GM21528 (cell line): ENCODE results near the gene GABRR2.
"Not testable (repeated sequence)": the region's sequence is repeated elsewhere in the genome, so short reads cannot be mapped to it uniquely, and the experiment has no call there.

Experiments used
- ATAC-seq: cut with Tn5 transposase; IDR thresholded peaks from one replicate; pipeline ENCODE4 v1.9.1; 2021; ENCODE audit warnings: mild to moderate bottlenecking, moderate library complexity; ENCODE audit not compliant: unreplicated experiment, low FRiP score

GABRR2 gene

DNA sequence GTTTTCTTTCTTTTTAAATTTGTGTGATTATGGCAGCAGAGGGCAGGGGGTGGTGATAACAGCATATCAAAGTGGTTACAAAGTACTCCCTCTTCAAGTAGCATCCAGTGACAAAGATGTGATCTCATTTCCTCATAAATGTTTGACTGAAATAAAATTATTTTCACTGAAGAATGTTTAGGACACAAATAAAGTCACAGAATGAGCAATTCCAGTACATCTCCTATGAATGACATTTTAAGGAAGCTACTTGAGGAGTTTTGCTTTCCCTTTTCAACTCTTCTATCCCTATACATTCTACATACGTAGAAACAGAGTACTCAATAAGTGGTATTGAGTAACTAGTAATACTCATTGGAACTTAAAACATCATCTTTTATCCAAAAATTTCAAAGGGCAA lies 13.9 kb upstream of the GABRR2 start:
- ATAC-seq: no peak

DNA sequence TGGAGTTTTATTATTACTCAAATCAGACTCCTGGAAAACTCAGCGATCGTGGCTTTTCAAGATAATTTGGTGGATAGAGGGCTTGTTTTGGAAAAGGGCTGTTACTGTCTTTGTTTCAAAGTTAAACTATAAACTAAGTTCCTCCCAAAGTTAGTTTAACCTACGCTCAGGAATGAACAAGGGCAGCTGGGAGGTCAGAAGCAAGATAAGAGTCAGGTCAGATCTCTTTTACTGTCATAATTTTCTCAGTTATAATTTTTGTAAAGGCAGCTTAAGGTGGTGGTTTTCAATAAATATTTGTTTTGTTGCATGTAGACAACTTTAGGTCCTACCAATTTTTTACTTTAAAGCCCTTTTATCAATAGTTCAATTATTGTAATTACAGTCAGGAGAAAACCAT lies 9.2 kb upstream of the GABRR2 start:
- no peak for ATAC-seq

- no peak for ATAC-seq
Observed at GRCh38 chr6:89323511-89323971, 8.4 kb upstream of the GABRR2 start.

DNA sequence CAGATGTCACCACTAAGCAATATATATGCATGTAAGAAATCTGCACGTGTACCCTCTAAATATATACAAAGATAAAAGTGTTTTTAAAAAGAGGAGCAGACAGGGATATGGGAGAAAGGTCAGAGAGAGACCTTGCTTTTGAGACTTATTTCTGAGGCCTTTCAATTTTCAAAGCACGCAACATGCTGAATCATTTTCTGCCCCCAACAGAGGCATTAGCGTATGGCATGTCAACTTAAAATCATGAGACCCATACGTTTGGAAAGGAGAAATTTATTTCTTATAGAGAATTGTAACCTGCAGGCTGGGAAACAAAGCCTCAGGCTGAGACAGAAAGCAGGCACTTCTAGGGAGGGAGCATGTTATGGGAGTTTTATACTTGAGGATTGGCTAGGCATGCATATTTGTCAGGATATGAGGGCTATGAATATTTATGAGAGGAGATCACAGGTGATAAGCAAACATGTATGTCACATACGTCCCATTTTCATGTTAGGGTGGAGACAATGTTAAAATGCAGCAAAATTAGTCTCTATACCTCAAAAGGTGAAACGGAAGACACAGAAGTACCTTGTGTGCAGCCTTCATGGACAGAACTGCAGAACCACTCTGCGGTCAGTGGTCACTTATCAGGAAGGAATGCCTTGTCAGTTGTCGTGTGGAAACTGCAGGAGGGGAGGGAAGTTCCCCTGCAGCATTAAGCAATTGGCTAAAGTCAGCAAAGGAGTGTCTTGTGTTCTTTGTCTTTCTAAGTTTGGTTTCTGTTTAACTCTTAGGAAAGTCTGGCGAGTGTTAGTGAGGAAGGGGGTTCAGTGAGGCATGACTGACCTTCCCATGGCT lies 6.3 kb upstream of the GABRR2 start:
- no peak for ATAC-seq

- ATAC-seq: no peak
Observed at GRCh38 chr6:89320012-89320559, 5.0 kb upstream of the GABRR2 start.

- ATAC-seq: no peak
Observed at GRCh38 chr6:89317067-89317466, 2.0 kb upstream of the GABRR2 start.

DNA sequence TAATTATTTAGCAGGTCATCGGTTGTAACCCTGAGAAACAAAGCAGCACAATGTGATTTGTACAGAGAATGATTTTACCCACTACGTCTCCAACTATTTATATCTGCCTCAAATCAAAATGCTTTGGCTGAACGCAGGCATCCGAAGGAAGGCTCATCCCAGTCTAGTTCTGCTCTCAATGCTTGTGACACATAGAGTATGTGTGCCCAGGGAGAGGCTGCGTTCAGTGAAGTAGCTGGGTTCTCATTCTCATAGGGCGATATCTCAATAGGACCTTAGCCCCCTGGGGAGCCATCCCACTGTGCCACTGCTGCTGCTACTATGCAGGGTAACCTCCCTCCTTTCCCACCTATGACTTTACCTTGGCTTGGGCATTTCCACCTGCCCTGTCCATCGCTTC lies 407 bp downstream of the GABRR2 start:
- ATAC-seq: no peak

DNA sequence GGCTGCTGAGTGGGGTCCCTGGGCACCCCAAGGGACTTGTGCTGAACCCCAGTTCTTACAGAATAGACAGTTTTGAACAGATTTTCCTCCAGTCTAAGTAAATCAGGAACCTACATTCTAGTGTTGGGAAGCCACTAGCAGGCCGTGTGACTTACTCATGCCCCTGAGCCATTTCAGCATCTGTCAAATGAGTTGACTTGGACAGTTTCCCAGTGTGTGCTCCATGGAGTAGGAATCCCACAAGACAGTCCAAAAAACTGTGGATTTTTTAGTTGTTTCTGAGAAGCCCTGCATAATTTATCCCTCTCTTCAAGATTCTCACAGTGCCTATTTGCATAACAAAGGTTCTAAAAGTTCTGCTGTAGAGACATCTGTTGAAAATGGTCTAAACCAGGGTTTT lies 2.1 kb downstream of the GABRR2 start:
- no peak for ATAC-seq

DNA sequence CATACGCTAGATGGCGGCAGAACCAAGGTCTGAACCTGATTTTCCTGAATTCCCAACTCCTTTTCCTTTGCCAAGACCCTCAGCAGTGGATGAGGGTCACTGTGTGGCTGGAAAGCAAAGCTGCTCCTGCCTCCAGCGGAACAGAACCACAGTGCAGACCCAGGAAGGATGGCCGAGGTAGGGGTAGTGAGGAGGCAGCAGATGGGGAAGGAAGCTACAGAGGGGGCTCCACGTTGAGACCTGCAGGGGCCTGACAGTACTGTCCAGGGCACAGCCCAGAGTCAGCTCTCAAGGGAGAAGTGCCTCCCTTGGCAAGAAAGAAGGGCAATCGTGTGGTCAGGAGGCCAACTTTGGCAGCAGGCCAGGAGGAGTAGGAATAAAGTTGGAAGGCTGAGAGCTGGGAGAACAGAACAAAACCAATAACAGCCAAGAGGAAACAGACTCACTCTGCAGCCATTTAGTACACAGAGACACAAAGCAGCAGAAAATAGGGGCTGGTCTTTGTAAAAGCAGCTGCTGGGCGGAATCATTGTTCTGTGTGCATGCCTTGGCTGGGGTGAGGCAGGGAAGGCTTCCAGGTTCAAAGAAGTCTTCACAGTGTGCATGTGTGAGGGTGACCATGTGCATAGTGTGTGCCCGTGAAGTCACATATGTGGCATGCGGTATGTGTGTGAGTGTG lies 3.1 kb downstream of the GABRR2 start:
- no peak for ATAC-seq

- ATAC-seq: no peak
Observed at GRCh38 chr6:89311530-89311852, 3.6 kb downstream of the GABRR2 start.

GRCh38 chr6:89310929-89311328 lies 4.2 kb downstream of the GABRR2 start:
- ATAC-seq: no peak

GRCh38 chr6:89308525-89309395 lies 6.3 kb downstream of the GABRR2 start:
- no peak for ATAC-seq

DNA sequence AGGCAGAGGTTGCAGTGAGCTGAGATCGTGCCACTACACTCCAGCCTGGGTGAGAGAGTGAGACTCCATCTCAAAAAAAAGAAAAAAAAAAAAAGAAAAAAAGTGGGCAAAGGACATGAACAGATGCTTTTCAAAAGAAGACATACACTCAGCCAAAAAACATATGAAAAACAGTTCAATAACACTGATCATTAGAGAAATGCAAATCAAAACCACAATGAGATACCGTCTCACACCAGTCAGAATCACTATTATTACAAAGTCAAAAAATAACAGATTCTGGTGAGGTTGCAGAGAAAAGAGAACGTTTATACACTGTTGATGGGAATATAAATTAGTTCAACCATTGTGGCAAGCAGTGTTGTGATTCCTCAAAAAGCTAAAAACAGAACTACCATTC lies 10.6 kb downstream of the GABRR2 start:
- not testable (repeated sequence) for ATAC-seq

- ATAC-seq: no peak
Observed at GRCh38 chr6:89302936-89303335, 12.2 kb downstream of the GABRR2 start.

DNA sequence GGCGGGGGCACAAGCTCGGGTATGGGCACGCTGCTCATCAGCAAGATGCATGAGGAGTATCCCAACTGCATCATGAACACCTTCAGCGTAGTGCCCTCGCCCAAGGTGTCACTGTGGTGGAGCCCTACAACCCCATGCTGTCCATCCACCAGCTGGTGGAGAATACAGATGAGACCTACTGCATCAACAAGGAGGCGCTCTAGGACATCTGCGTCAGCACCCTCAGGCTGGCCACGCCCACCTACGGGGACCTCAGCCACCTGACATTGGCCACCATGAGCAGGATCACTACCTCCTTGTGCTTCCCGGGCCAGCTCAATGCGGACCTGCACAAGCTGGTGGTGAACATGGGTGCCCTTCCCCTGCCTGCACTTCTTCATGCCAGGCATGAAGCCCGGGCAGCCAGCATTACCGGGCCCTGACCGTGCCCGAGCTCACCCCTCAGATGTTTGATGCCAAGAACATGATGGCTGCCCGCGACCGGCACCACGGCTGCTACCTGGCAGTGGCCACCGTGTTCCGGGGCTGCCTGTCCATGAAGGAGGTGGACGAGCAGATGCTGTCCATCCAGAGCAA lies 12.8 kb downstream of the GABRR2 start:
- ATAC-seq: no peak

- no peak for ATAC-seq
Observed at GRCh38 chr6:89301586-89302194, 13.4 kb downstream of the GABRR2 start.

DNA sequence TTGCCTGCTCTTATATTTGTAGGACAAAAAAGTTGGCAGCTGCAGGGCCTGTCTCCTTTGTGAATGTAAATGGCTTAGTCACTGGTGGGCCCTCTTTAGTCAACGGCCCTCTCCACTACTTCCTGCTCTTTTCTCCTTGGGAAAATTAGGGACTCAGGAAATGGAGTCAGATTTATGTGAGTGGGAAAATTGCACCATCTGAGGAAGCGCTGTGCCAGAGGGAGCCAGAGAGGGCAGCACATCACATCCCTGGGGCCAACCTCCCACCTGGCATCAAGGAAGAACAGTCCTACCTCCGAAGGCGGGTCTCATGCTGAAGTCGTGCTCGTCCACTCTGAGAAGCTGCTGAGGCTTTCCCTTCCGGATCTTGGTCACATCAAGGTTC lies 15.6 kb downstream of the GABRR2 start:
- no peak for ATAC-seq

- no peak for ATAC-seq
Observed at GRCh38 chr6:89298680-89299465, 16.2 kb downstream of the GABRR2 start.

DNA sequence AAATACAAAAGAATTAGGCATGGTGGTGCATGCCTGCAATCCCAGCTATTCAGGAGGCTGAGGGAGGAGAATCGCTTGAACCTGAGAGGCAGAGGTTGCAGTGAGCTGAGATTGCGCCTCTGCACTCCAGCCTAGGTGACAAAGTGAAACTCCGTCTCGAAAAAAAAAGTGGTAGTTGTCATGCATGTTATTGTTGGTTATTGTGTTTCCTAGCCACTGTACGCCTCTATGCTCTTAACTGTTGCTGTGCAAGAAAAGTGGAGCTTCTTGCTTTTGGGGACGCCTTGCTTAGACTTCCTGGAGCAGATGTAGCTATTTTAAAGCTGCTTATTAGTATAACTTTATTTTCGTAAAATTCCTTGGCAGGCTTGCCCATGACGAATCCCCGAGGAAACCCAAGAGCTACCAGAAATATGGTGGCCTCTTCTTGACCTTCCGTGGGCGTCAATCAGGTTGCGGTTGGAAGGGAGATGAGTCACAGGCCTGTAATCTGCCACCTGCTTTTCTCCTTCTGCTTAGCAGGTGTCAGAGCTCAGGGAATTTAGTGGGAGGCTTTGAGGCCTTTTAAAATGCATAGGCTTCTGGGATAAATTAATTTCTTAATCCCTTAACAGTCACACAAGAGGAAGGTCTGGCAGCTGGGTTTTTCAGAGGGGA lies 17.3 kb downstream of the GABRR2 start:
- peak; percentile 85 for ATAC-seq
